CD14-positive monocyte (primary cell): ENCODE results near the gene KIF3A. TPM values are rescaled to one million over a fixed set of nuclear protein-coding genes. Genes with fewer than 3 reads are reported as not detected.

ENCODE experiments used
- DNase-seq, 3 donors: peaks; one replicate each; pipeline ENCODE4 v3.0.0-alpha.2; 2011 to 2022
- H2AFZ ChIP-seq: 2 replicates; pipeline ENCODE4 v1.6.0; 2012; ENCODE audit warnings: mild to moderate bottlenecking, low read depth, low read length, inconsistent platforms; ENCODE audit not compliant: insufficient read depth, poor library complexity, severe bottlenecking
- H3K27ac ChIP-seq, 2 donors: 1 replicate in 1 of 2; 2 replicates in 1 of 2; pipeline ENCODE4 v1.5.1; 2012 to 2013; ENCODE audit warnings: low read length in 2 of 2, control low read depth in 1 of 2, inconsistent platforms in 1 of 2, low read depth in 1 of 2, mild to moderate bottlenecking in 1 of 2
- H3K27me3 ChIP-seq, 2 donors: one replicate each; pipeline versions ENCODE4 v1.6.0 to v1.6.1; 2011 to 2013; ENCODE audit warnings: low read length in 2 of 2; ENCODE audit not compliant: control insufficient read depth in 2 of 2, insufficient read depth in 2 of 2
- H3K36me3 ChIP-seq, 2 donors: replicated peaks in 1 of 2; 1 replicate in 1 of 2; 2 replicates in 1 of 2; pipeline versions ENCODE4 v1.5.1 to v1.6.1; 2012 to 2013; ENCODE audit warnings: low read length in 2 of 2, control low read depth in 1 of 2, inconsistent platforms in 1 of 2, mild to moderate bottlenecking in 1 of 2; ENCODE audit not compliant: insufficient read depth in 2 of 2, control insufficient read depth in 1 of 2
- H3K4me1 ChIP-seq, 2 donors: 1 replicate in 1 of 2; 2 replicates in 1 of 2; pipeline versions ENCODE4 v1.5.1 to v1.6.1; 2012 to 2013; ENCODE audit warnings: low read length in 2 of 2, control low read depth in 1 of 2, inconsistent platforms in 1 of 2, mild to moderate bottlenecking in 1 of 2, moderate library complexity in 1 of 2; ENCODE audit not compliant: insufficient read depth in 2 of 2, control insufficient read depth in 1 of 2
- H3K4me2 ChIP-seq: replicated peaks from 2 replicates; pipeline ENCODE3; 2012; ENCODE audit warnings: low read length, moderate library complexity, mild to moderate bottlenecking; ENCODE audit not compliant: poor library complexity, severe bottlenecking; ENCODE audit errors: extremely low read depth
- H3K4me3 ChIP-seq, 3 experiments: fragments of 200-600 bp in 1 of 3; sonication (generic) in 1 of 3; replicated peaks in 1 of 3; 1 replicate in 2 of 3; 2 replicates in 1 of 3; pipeline ENCODE4 v1.5.1; 2011 to 2013; ENCODE audit warnings: low read length in 3 of 3, mild to moderate bottlenecking in 3 of 3, control low read depth in 2 of 3, low read depth in 2 of 3, inconsistent platforms in 1 of 3, moderate library complexity in 1 of 3
- H3K79me2 ChIP-seq: 2 replicates; pipeline ENCODE4 v1.6.0; 2012; ENCODE audit warnings: mild to moderate bottlenecking, control low read depth, inconsistent platforms, low read length, moderate library complexity; ENCODE audit not compliant: insufficient read depth
- H3K9ac ChIP-seq: 2 replicates; pipeline ENCODE4 v1.6.0; 2017; ENCODE audit warnings: low read length, mild to moderate bottlenecking; ENCODE audit not compliant: insufficient read depth, poor library complexity, severe bottlenecking
- H3K9me3 ChIP-seq, 2 donors: replicated peaks in 1 of 2; 1 replicate in 1 of 2; 2 replicates in 1 of 2; pipeline versions ENCODE4 v1.5.1 to v1.6.1; 2012 to 2013; ENCODE audit warnings: low read length in 2 of 2, control low read depth in 1 of 2; ENCODE audit not compliant: control insufficient read depth in 1 of 2, insufficient read depth in 1 of 2
- H4K20me1 ChIP-seq: 2 replicates; pipeline ENCODE4 v1.6.0; 2012; ENCODE audit warnings: mild to moderate bottlenecking, low read length, control low read depth, moderate library complexity; ENCODE audit not compliant: insufficient read depth
- H3K27ac Mint-ChIP-seq, 7 donors: one replicate each; pipeline ENCODE4 v1.8.0; 2020; ENCODE audit warnings: mild to moderate bottlenecking in 7 of 7, mixed read lengths in 7 of 7, moderate library complexity in 6 of 7, inconsistent platforms in 2 of 7
- H3K27me3 Mint-ChIP-seq, 3 donors: one replicate each; pipeline ENCODE4 v1.8.0; 2021 to 2022; ENCODE audit warnings: low read depth in 3 of 3, mild to moderate bottlenecking in 3 of 3, mixed read lengths in 3 of 3, moderate library complexity in 3 of 3, inconsistent platforms in 1 of 3
- H3K36me3 Mint-ChIP-seq, 2 donors: one replicate each; pipeline ENCODE4 v1.8.0; 2020; ENCODE audit warnings: mixed read lengths in 2 of 2, inconsistent platforms in 1 of 2, mild to moderate bottlenecking in 1 of 2
- H3K4me1 Mint-ChIP-seq: one replicate; pipeline ENCODE4 v1.8.0; 2020; ENCODE audit warnings: mild to moderate bottlenecking, mixed read lengths
- H3K4me3 Mint-ChIP-seq, 2 donors: one replicate each; pipeline ENCODE4 v1.8.0; 2020; ENCODE audit warnings: mild to moderate bottlenecking in 2 of 2, mixed read lengths in 2 of 2, moderate library complexity in 1 of 2
- H3K9me3 Mint-ChIP-seq, 7 donors: one replicate each; pipeline ENCODE4 v1.8.0; 2020 to 2022; ENCODE audit warnings: mixed read lengths in 7 of 7, mild to moderate bottlenecking in 6 of 7, moderate library complexity in 6 of 7, inconsistent platforms in 2 of 7
- WGBS: methylation state at CpG from one replicate; pipeline ENCODE4 v1.1.5; 2013; ENCODE audit warnings: missing lambda C conversion rate; ENCODE audit not compliant: insufficient coverage; 5-methylcytosine and 5-hydroxymethylcytosine counted together
- intact Hi-C, 2 donors: fragments of 100-400 bp; cut with micrococcal nuclease; formaldehyde crosslinking; loops; one replicate each; pipeline versions ENCODE4 v1.15.0 to v1.15.1; 2023
- polyA plus RNA-seq, 3 donors: library from polyadenylated mRNA; depleted of rRNA in 1 of 3; unstranded in 2 of 3; stranded (reverse) in 1 of 3; fragments of 300-500 nt in 2 of 3; fragments of >200 nt in 1 of 3; fragmentation: Illumina TruSeq in 2 of 3; gene quantifications; 1 replicate in 2 of 3; 2 replicates in 1 of 3; pipeline ENCODE4 v1.2.3, GENCODE V29; 2012 to 2021
- TF ChIP-seq, protein P1 (sequence below): fragments of 200-600 bp; IDR thresholded peaks from one replicate; pipeline ENCODE4 v1.8.0; 2022; ENCODE audit warnings: antibody characterized with exemption, mild to moderate bottlenecking

The KIF3A gene
- polyA plus RNA-seq, 3 donors: 0.68 to 1.3 (median 1.2) TPM

DNA sequence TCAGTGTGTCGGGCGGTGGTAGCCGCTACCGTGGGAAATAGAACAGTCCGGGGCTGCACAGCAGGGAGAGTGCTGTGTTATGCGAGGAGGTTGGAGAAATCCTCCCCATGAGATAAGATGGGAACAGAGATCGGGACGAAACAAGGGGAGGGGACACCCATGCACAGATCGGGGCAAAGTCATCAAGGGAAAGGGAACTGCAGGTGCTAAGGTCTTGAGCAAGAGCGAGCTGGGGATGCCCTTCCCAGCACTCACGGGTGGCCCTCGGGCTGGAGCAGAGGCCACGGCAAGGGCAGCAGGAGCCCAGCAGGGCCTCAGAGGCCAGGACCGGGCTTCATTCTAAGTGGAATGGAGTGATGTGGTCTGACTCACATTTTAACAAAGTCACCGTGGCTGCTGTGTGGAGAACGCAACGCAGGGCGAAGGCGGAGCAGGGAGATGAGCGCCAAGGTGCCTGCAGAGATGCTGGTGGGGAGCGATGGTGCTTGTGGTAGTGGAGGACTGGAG, 71.7 kb downstream of the KIF3A start:
- H3K9ac ChIP-seq: no peak overlapping the region

GRCh38 chr5:132664696-132665209, 72.6 kb downstream of the KIF3A start:
- intact Hi-C loops: no loop called here
- H3K4me1 ChIP-seq: no peaks in the 10 kb centered on the region
- H2AFZ ChIP-seq: no peak overlapping the region
- DNase-seq: no peak
- H3K27me3 ChIP-seq: no peaks in the 10 kb centered on the region
- no peak overlapping the region for H3K4me2 ChIP-seq
- H4K20me1 ChIP-seq: no peaks in the 10 kb centered on the region
- H3K27ac Mint-ChIP-seq: peak overlapping the region in 1 of 7 donors; percentile 34
- no peaks in the 10 kb centered on the region for H3K4me1 Mint-ChIP-seq
- no peak overlapping the region for H3K27ac ChIP-seq
- H3K4me3 Mint-ChIP-seq: no peak overlapping the region
- H3K79me2 ChIP-seq: no peaks in the 10 kb centered on the region
- TF ChIP-seq, protein P1, sequence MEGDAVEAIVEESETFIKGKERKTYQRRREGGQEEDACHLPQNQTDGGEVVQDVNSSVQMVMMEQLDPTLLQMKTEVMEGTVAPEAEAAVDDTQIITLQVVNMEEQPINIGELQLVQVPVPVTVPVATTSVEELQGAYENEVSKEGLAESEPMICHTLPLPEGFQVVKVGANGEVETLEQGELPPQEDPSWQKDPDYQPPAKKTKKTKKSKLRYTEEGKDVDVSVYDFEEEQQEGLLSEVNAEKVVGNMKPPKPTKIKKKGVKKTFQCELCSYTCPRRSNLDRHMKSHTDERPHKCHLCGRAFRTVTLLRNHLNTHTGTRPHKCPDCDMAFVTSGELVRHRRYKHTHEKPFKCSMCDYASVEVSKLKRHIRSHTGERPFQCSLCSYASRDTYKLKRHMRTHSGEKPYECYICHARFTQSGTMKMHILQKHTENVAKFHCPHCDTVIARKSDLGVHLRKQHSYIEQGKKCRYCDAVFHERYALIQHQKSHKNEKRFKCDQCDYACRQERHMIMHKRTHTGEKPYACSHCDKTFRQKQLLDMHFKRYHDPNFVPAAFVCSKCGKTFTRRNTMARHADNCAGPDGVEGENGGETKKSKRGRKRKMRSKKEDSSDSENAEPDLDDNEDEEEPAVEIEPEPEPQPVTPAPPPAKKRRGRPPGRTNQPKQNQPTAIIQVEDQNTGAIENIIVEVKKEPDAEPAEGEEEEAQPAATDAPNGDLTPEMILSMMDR: no peak
- peaks cover 0 to 6% (median 3%) of the 10 kb centered on the region in 3 donors for H3K27me3 Mint-ChIP-seq
- no peaks in the 10 kb centered on the region for H3K9me3 ChIP-seq
- H3K9ac ChIP-seq: no peak overlapping the region
- WGBS: 100% methylated on average over 5 of the region's 9 CpGs
- no peaks in the 10 kb centered on the region for H3K36me3 Mint-ChIP-seq
- H3K4me3 ChIP-seq: no peak overlapping the region
- H3K9me3 Mint-ChIP-seq: peaks cover 0 to 2% (median 0%) of the 10 kb centered on the region in 7 donors
- H3K36me3 ChIP-seq: no peaks in the 10 kb centered on the region

More for the DNA sequence above, 71.7 kb downstream of the KIF3A start:
- no peak overlapping the region for H3K4me3 Mint-ChIP-seq
- intact Hi-C loops: no loop called here
- Histone ChIP-seq H3K4me1 (no peaks in the 10 kb centered on the region), H3K36me3 (no peaks in the 10 kb centered on the region), H3K9me3 (no peaks in the 10 kb centered on the region), H3K27ac (no peak overlapping the region), H3K4me3 (no peak overlapping the region), H3K4me2 (no peak overlapping the region), H3K27me3 (no peaks in the 10 kb centered on the region), H3K79me2 (no peaks in the 10 kb centered on the region), H2AFZ (no peak overlapping the region), H4K20me1 (no peaks in the 10 kb centered on the region)
- TF ChIP-seq, protein P1: no peak
- peaks cover 0 to 6% (median 6%) of the 10 kb centered on the region in 3 donors for H3K27me3 Mint-ChIP-seq
- H3K9me3 Mint-ChIP-seq: peaks cover 0 to 3% (median 0%) of the 10 kb centered on the region in 7 donors
- H3K27ac Mint-ChIP-seq: no peak overlapping the region
- no peaks in the 10 kb centered on the region for H3K4me1 Mint-ChIP-seq
- no peaks in the 10 kb centered on the region for H3K36me3 Mint-ChIP-seq
- WGBS: 84% methylated on average over 16 of the region's 21 CpGs
- no peak for DNase-seq
